ENCODE results near the gene TMED4. TPM values are rescaled to one million over a fixed set of nuclear protein-coding genes. Genes with fewer than 3 reads are reported as not detected.

TMED4 gene
- total and polyA plus RNA-seq, 2 of the 13 experiments (the other 11 are each of a cell fraction or from before 2014, with no cell fraction given) = 81.4 to 109 TPM

- TF ChIP-seq CSRNP1 (CRISPR knock-in tag; IDR thresholded peaks at IDR 0.05) (peak; percentile 81; the same call in 1 of the 2 replicates), SETDB1 (CRISPR knock-in tag; IDR thresholded peaks at IDR 0.05; ENCODE audit: borderline replicate concordance) (0 out of 2 replicates have a peak, but pooled peaks have one; percentile 52), TEF (CRISPR knock-in tag; IDR thresholded peaks at IDR 0.05) (peak; percentile 83), PCBP2 (optimal IDR thresholded peaks at IDR 0.05; ENCODE audit: low read depth, low read length, poor library complexity, severe bottlenecking) (no peak), NCOA5 (CRISPR knock-in tag; IDR thresholded peaks at IDR 0.05) (no peak; the same call in 1 of the 2 replicates), ZNF441 (CRISPR knock-in tag; IDR thresholded peaks at IDR 0.05; ENCODE audit: borderline replicate concordance) (peak; percentile 75; the same call in 1 of the 2 replicates), ZNF556 (CRISPR knock-in tag; IDR thresholded peaks at IDR 0.05; ENCODE audit: borderline replicate concordance) (peak; percentile 55), GABPA (IDR thresholded peaks at IDR 0.05; ENCODE audit: low read depth, low read length) (no peak), GABPA (CRISPR knock-in tag; IDR thresholded peaks at IDR 0.05; ENCODE audit: low read depth) (peak; percentile 97), FOXK2 (IDR thresholded peaks at IDR 0.05) (0 out of 2 replicates have a peak, but pooled peaks have one; percentile 13), MED8 (CRISPR knock-in tag; IDR thresholded peaks at IDR 0.05; ENCODE audit: insufficient replicate concordance) (no peak), FOXC1 (CRISPR knock-in tag; IDR thresholded peaks at IDR 0.05; ENCODE audit: borderline replicate concordance) (peak; percentile 92), SKIL (CRISPR knock-in tag; IDR thresholded peaks at IDR 0.05; ENCODE audit: borderline replicate concordance) (no peak), DBP (CRISPR knock-in tag; IDR thresholded peaks at IDR 0.05; ENCODE audit: not compliant biosample characterization) (peak; percentile 97), WIZ (CRISPR knock-in tag; IDR thresholded peaks at IDR 0.05) (peak; percentile 89), CEBPZ (IDR thresholded peaks at IDR 0.05; ENCODE audit: low read length) (no peak), ZBTB39 (CRISPR knock-in tag; IDR thresholded peaks at IDR 0.05) (no peak)
Observed at GRCh38 chr7:44573464-44574286, 8.4 kb downstream of the TMED4 start, which contains the start of gene DDX56 (continued).
